ENCODE data around the gene TBC1D24.

TBC1D24 gene

GRCh38 chr16:2500430-2500917, 25.5 kb downstream of the TBC1D24 start:
- no peak for DNase-seq (ENCODE audit: low spot score)

- DNase-seq (ENCODE audit: low spot score): peak; percentile 64
Observed at GRCh38 chr16:2500918-2501750, 26.2 kb downstream of the TBC1D24 start.

- DNase-seq (ENCODE audit: low spot score): no peak
Observed at GRCh38 chr16:2501946-2502895, 27.3 kb downstream of the TBC1D24 start.

GRCh38 chr16:2505695-2506094, 30.8 kb downstream of the TBC1D24 start:
- no peak for DNase-seq (ENCODE audit: low spot score)

- DNase-seq (ENCODE audit: low spot score): no peak
Observed at GRCh38 chr16:2507052-2507659, 32.2 kb downstream of the TBC1D24 start.

GRCh38 chr16:2507665-2508064, 32.7 kb downstream of the TBC1D24 start:
- no peak for DNase-seq (ENCODE audit: low spot score)

- DNase-seq (ENCODE audit: low spot score): no peak
Observed at GRCh38 chr16:2508722-2509400, 33.9 kb downstream of the TBC1D24 start.

- no peak for DNase-seq (ENCODE audit: low spot score)
Observed at GRCh38 chr16:2511128-2511800, 36.3 kb downstream of the TBC1D24 start.

- DNase-seq (ENCODE audit: low spot score): no peak
Observed at GRCh38 chr16:2511996-2512734, 37.2 kb downstream of the TBC1D24 start.

- no peak for DNase-seq (ENCODE audit: low spot score)
Observed at GRCh38 chr16:2512735-2513404, 37.9 kb downstream of the TBC1D24 start.

- DNase-seq (ENCODE audit: low spot score): peak; percentile 97
Observed at GRCh38 chr16:2513405-2514332, 38.7 kb downstream of the TBC1D24 start, which contains the start of gene ATP6V0C. TSS of gene ATP6V0C (plus strand) at chr16:2513952. CDS start at chr16:2514104, 152 bp downstream.

- no peak for DNase-seq (ENCODE audit: low spot score)
Observed at GRCh38 chr16:2514333-2515179, 39.6 kb downstream of the TBC1D24 start.

- DNase-seq (ENCODE audit: low spot score): no peak
Observed at GRCh38 chr16:2515180-2515851, 40.4 kb downstream of the TBC1D24 start.

- DNase-seq (ENCODE audit: low spot score): peak; percentile 70
Observed at GRCh38 chr16:2516391-2517240, 41.7 kb downstream of the TBC1D24 start.

GRCh38 chr16:2517954-2518605, 43.2 kb downstream of the TBC1D24 start:
- DNase-seq (ENCODE audit: low spot score): no peak
